CD4-positive, alpha-beta T cell treated with Interleukin-6 at 100 ng/mL for 8 hours (primary cell): Measurements from ENCODE around the gene OPA1.
"Not testable (repeated sequence)": the region's sequence is repeated elsewhere in the genome, so short reads cannot be mapped to it uniquely, and the experiment has no call there.

Experiments
- DNase-seq: peaks from one replicate; pipeline ENCODE4 v3.0.0-alpha.2; 2020; ENCODE audit warnings: mixed read lengths, low spot score

OPA1 gene

GRCh38 chr3:193590088-193590856 is 2.7 kb upstream of the OPA1 start:
- DNase-seq, result no peak

- DNase-seq, result no peak
Measured at GRCh38 chr3:193593668-193594030, 641 bp downstream of the OPA1 start.

- no peak for DNase-seq
Measured at GRCh38 chr3:193594946-193595689, 2.1 kb downstream of the OPA1 start.

- DNase-seq, result no peak
Measured at GRCh38 chr3:193595939-193596487, 3.0 kb downstream of the OPA1 start.

GRCh38 chr3:193598202-193598601 is 5.2 kb downstream of the OPA1 start:
- no peak for DNase-seq

- no peak for DNase-seq
Measured at GRCh38 chr3:193599393-193599792, 6.4 kb downstream of the OPA1 start.

- DNase-seq, result peak; percentile 51
Measured at GRCh38 chr3:193605876-193606275, 12.9 kb downstream of the OPA1 start.

- not testable (repeated sequence) for DNase-seq
Measured at GRCh38 chr3:193606892-193607291, 13.9 kb downstream of the OPA1 start.

GRCh38 chr3:193610516-193610915 is 17.5 kb downstream of the OPA1 start:
- not testable (repeated sequence) for DNase-seq

- no peak for DNase-seq
Measured at GRCh38 chr3:193614430-193614829, 21.4 kb downstream of the OPA1 start.

- no peak for DNase-seq
Measured at GRCh38 chr3:193617628-193618027, 24.6 kb downstream of the OPA1 start.

- no peak for DNase-seq
Measured at GRCh38 chr3:193620057-193620456, 27.0 kb downstream of the OPA1 start.

- no peak for DNase-seq
Measured at GRCh38 chr3:193620650-193621049, 27.6 kb downstream of the OPA1 start.

- no peak for DNase-seq
Measured at GRCh38 chr3:193621127-193621526, 28.1 kb downstream of the OPA1 start.

- no peak for DNase-seq
Measured at GRCh38 chr3:193630005-193630404, 37.0 kb downstream of the OPA1 start.

- DNase-seq, result no peak
Measured at GRCh38 chr3:193637831-193638230, 44.8 kb downstream of the OPA1 start.

GRCh38 chr3:193638833-193639232 is 45.8 kb downstream of the OPA1 start:
- no peak for DNase-seq

GRCh38 chr3:193640165-193640715 is 47.2 kb downstream of the OPA1 start:
- no peak for DNase-seq

GRCh38 chr3:193640728-193641439 is 47.9 kb downstream of the OPA1 start:
- no peak for DNase-seq

GRCh38 chr3:193641440-193641775 is 48.4 kb downstream of the OPA1 start:
- no peak for DNase-seq

GRCh38 chr3:193645806-193646205 is 52.8 kb downstream of the OPA1 start:
- DNase-seq, result no peak

- DNase-seq, result no peak
Measured at GRCh38 chr3:193648542-193649076, 55.6 kb downstream of the OPA1 start.
